PC-3 (cell line): ENCODE measurements around the gene ARHGAP5. TPM values are rescaled to one million over a fixed set of nuclear protein-coding genes. Genes with fewer than 3 reads are reported as not detected.

Source experiments
- ATAC-seq: fragments of 200-7000 bp; cut with Tn5 transposase; 2 replicates; pipeline ENCODE4 v1.9.1; 2020; ENCODE audit warnings: mild to moderate bottlenecking, moderate library complexity
- BruUV-seq: library from RNA; stranded (reverse); fragments of 400-500 nt; replicated peaks from 2 replicates; lab custom pipeline; 2021; lab: Mats Ljungman, UMichigan
- CTCF ChIA-PET: fragments of 300-600 bp; sonication (Branson Sonifier 250); formaldehyde crosslinking; loops from one replicate; lab custom pipeline; 2022; ENCODE audit warnings: antibody characterized with exemption; lab: Charles Lee
- POLR2A ChIA-PET: fragments of 300-600 bp; sonication (Branson Sonifier 250); formaldehyde crosslinking; loops from one replicate; lab custom pipeline; 2022; ENCODE audit warnings: antibody characterized with exemption; ENCODE audit not compliant: unreplicated experiment; lab: Charles Lee
- DNase-seq: peaks from one replicate; pipeline ENCODE4 v3.0.0-alpha.2; 2015
- H2AFZ ChIP-seq: fragments of 300-600 bp; sonication (generic); 2 replicates; pipeline ENCODE4 v1.6.0; 2016; ENCODE audit warnings: antibody characterized with exemption, low read length
- H3F3A ChIP-seq: fragments of 300-600 bp; sonication (generic); one replicate; pipeline ENCODE4 v1.6.0; 2017; ENCODE audit warnings: antibody characterized with exemption, low read length, control low read depth, mild to moderate bottlenecking; ENCODE audit not compliant: unreplicated experiment
- H3K27ac ChIP-seq: fragments of 300-600 bp; sonication (generic); 2 replicates; pipeline ENCODE4 v1.5.1; 2016; ENCODE audit warnings: mild to moderate bottlenecking, low read length
- H3K27me3 ChIP-seq: fragments of 300-600 bp; sonication (generic); 2 replicates; pipeline ENCODE4 v1.6.1; 2016; ENCODE audit warnings: low read length, mixed read lengths
- H3K36me3 ChIP-seq: fragments of 300-600 bp; sonication (generic); 2 replicates; pipeline ENCODE4 v1.6.1; 2016; ENCODE audit warnings: low read depth, mixed run types, low read length, mixed read lengths
- H3K4me1 ChIP-seq: fragments of 300-600 bp; sonication (generic); 2 replicates; pipeline ENCODE4 v1.5.1; 2016; ENCODE audit warnings: low read length; ENCODE audit not compliant: insufficient read depth
- H3K4me2 ChIP-seq: fragments of 300-600 bp; sonication (generic); 2 replicates; pipeline ENCODE4 v1.6.0; 2016; ENCODE audit warnings: low read length
- H3K4me3 ChIP-seq: fragments of 300-600 bp; sonication (generic); 2 replicates; pipeline ENCODE4 v1.5.1; 2016; ENCODE audit warnings: mild to moderate bottlenecking, low read length, mixed read lengths
- H3K79me2 ChIP-seq: fragments of 300-600 bp; sonication (generic); 2 replicates; pipeline ENCODE4 v1.6.1; 2017; ENCODE audit warnings: low read length, mixed read lengths
- H3K9ac ChIP-seq: fragments of 300-600 bp; sonication (generic); 2 replicates; pipeline ENCODE4 v1.6.0; 2016; ENCODE audit warnings: mild to moderate bottlenecking, low read length
- H3K9me2 ChIP-seq: fragments of 300-600 bp; sonication (generic); replicated peaks from 2 replicates; pipeline ENCODE4 v1.6.1; 2016; ENCODE audit warnings: mixed run types, low read length, mixed read lengths
- H3K9me3 ChIP-seq: fragments of 300-600 bp; sonication (generic); 2 replicates; pipeline ENCODE4 v1.6.1; 2016; ENCODE audit warnings: low read length, mixed read lengths
- H4K20me1 ChIP-seq: fragments of 300-600 bp; sonication (generic); 2 replicates; pipeline ENCODE4 v1.6.1; 2016; ENCODE audit warnings: low read length, mixed read lengths
- EZH2 ChIP-seq: fragments of 300-600 bp; sonication (generic); IDR thresholded peaks from one replicate; pipeline ENCODE4 v1.6.1; 2017; ENCODE audit warnings: antibody characterized with exemption, mild to moderate bottlenecking, low read length; ENCODE audit not compliant: unreplicated experiment
- EZH2phosphoT487 ChIP-seq: fragments of 300-600 bp; sonication (generic); IDR thresholded peaks from 2 replicates; pipeline ENCODE4 v1.6.1; 2018; ENCODE audit warnings: mild to moderate bottlenecking, antibody characterized with exemption, low read length, borderline replicate concordance
- intact Hi-C: fragments of 100-400 bp; cut with micrococcal nuclease; formaldehyde crosslinking; loops from 2 replicates; pipeline ENCODE4 v1.9.0; 2023
- total RNA-seq: library from RNA; depleted of rRNA; stranded (reverse); fragments of >200 nt; gene quantifications from 2 replicates; pipeline ENCODE4 v1.2.3, GENCODE V29; 2014
- TF ChIP-seq, protein P1 (sequence below): fragments of 300-600 bp; sonication (generic); conservative IDR thresholded peaks from 2 replicates; pipeline ENCODE4 v1.5.1; 2017; ENCODE audit warnings: antibody characterized with exemption, low read depth, mild to moderate bottlenecking, low read length

The ARHGAP5 gene
- total RNA-seq, 1 experiment from 2014 or later = 46.4 TPM

GRCh38 chr14:32185097-32185496, 108.0 kb downstream of the ARHGAP5 start:
- Histone ChIP-seq H3K4me2 (no peak overlapping the region), H3K4me3 (no peak overlapping the region), H3F3A (no peaks in the 10 kb centered on the region), H4K20me1 (no peaks in the 10 kb centered on the region), H3K79me2 (no peaks in the 10 kb centered on the region), H3K9me2 (no peaks in the 10 kb centered on the region), H2AFZ (no peak overlapping the region), H3K27ac (no peak overlapping the region), H3K4me1 (no peaks in the 10 kb centered on the region), H3K9ac (no peak overlapping the region), H3K9me3 (no peaks in the 10 kb centered on the region), H3K36me3 (no peaks in the 10 kb centered on the region), H3K27me3 (no peaks in the 10 kb centered on the region)
- intact Hi-C loops = no loop called here
- ChIA-PET POLR2A (interaction anchor here (0.7 kb wide), 1 partner anchor 932 kb away, joined by 4 read pairs; no protein-coding TSS in a partner anchor), CTCF (no interaction called here)
- DNase-seq = no peak
- BruUV-seq = no TSS peak
- TF ChIP-seq EZH2 (no peak), EZH2phosphoT487 (no peak)
- TF ChIP-seq, protein P1, sequence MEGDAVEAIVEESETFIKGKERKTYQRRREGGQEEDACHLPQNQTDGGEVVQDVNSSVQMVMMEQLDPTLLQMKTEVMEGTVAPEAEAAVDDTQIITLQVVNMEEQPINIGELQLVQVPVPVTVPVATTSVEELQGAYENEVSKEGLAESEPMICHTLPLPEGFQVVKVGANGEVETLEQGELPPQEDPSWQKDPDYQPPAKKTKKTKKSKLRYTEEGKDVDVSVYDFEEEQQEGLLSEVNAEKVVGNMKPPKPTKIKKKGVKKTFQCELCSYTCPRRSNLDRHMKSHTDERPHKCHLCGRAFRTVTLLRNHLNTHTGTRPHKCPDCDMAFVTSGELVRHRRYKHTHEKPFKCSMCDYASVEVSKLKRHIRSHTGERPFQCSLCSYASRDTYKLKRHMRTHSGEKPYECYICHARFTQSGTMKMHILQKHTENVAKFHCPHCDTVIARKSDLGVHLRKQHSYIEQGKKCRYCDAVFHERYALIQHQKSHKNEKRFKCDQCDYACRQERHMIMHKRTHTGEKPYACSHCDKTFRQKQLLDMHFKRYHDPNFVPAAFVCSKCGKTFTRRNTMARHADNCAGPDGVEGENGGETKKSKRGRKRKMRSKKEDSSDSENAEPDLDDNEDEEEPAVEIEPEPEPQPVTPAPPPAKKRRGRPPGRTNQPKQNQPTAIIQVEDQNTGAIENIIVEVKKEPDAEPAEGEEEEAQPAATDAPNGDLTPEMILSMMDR = no peak
- no peak for ATAC-seq

- TF ChIP-seq EZH2phosphoT487 = no peak
- TF ChIP-seq, protein P1 = no peak
- H3K4me2 ChIP-seq = no peak overlapping the region
- DNase-seq (no peak), ATAC-seq (no peak)
- no TSS peak for BruUV-seq
- no peaks in the 10 kb centered on the region for H3K9me2 ChIP-seq
- H3K9me3 ChIP-seq = no peaks in the 10 kb centered on the region
- POLR2A ChIA-PET = no interaction called here
- no peak overlapping the region for H2AFZ ChIP-seq
- H3K27me3 ChIP-seq = no peaks in the 10 kb centered on the region
- no peaks in the 10 kb centered on the region for H4K20me1 ChIP-seq
- CTCF ChIA-PET = no interaction called here
- intact Hi-C loops = no loop called here
- no peak overlapping the region for H3K9ac ChIP-seq
- H3F3A ChIP-seq = no peaks in the 10 kb centered on the region
- no peaks in the 10 kb centered on the region for H3K36me3 ChIP-seq
- no peaks in the 10 kb centered on the region for H3K79me2 ChIP-seq
- no peak overlapping the region for H3K4me3 ChIP-seq
- no peak overlapping the region for H3K27ac ChIP-seq
- no peaks in the 10 kb centered on the region for H3K4me1 ChIP-seq
Measured at GRCh38 chr14:32186248-32186647, 109.1 kb downstream of the ARHGAP5 start.

- Histone ChIP-seq H3K79me2 (no peaks in the 10 kb centered on the region), H3K4me2 (no peak overlapping the region), H3K9ac (no peak overlapping the region), H3K4me1 (no peaks in the 10 kb centered on the region), H3K27me3 (no peaks in the 10 kb centered on the region), H3F3A (no peaks in the 10 kb centered on the region), H3K9me3 (no peaks in the 10 kb centered on the region), H2AFZ (no peak overlapping the region), H3K27ac (no peak overlapping the region), H4K20me1 (no peaks in the 10 kb centered on the region), H3K36me3 (no peaks in the 10 kb centered on the region), H3K4me3 (no peak overlapping the region), H3K9me2 (no peaks in the 10 kb centered on the region)
- POLR2A ChIA-PET = no interaction called here
- intact Hi-C loops = no loop called here
- no TSS peak for BruUV-seq
- ATAC-seq (no peak), DNase-seq (no peak)
- TF ChIP-seq EZH2 = no peak
- TF ChIP-seq EZH2phosphoT487 = no peak
- TF ChIP-seq, protein P1 = no peak
- CTCF ChIA-PET = no interaction called here
Measured at GRCh38 chr14:32189811-32190210, 112.7 kb downstream of the ARHGAP5 start.
